Activated CD8-positive, alpha-beta memory T cell treated with anti-CD3 and anti-CD28 coated beads, Interleukin-2, amount 50 U/mL, for 24 hours (primary cell): ENCODE data around the gene C19orf38.

Source experiments
- DNase-seq: peaks from one replicate; pipeline ENCODE4 v3.0.0-alpha.2; 2020; ENCODE audit errors: extremely low read depth

Gene C19orf38

GRCh38 chr19:10911579-10912363 is 63.6 kb downstream of the C19orf38 start:
- DNase-seq: no peak

GRCh38 chr19:10912619-10913018 is 64.4 kb downstream of the C19orf38 start:
- DNase-seq: no peak

- DNase-seq: no peak
Observed at GRCh38 chr19:10913716-10914340, 65.6 kb downstream of the C19orf38 start.

GRCh38 chr19:10915130-10916091 is 67.2 kb downstream of the C19orf38 start:
- DNase-seq: no peak

- no peak for DNase-seq
Observed at GRCh38 chr19:10916602-10917001, 68.4 kb downstream of the C19orf38 start.

- DNase-seq: no peak
Observed at GRCh38 chr19:10918359-10918758, 70.1 kb downstream of the C19orf38 start.
